WTC11 (cell line): Measurements from ENCODE around the gene PRKCSH. TPM values are rescaled to one million over a fixed set of nuclear protein-coding genes. Genes with fewer than 3 reads are reported as not detected.

Source experiments
- ATAC-seq: fragments of 200-7000 bp; cut with Tn5 transposase; 2 replicates; pipeline ENCODE4 v1.10.0; 2021; ENCODE audit warnings: mild to moderate bottlenecking, moderate library complexity
- CTCF ChIA-PET: fragments of 300-600 bp; sonication (Branson Sonifier 250); formaldehyde crosslinking; loops from one replicate; lab custom pipeline; 2021; ENCODE audit warnings: antibody characterized with exemption; lab: Charles Lee
- POLR2A ChIA-PET: fragments of 350-600 bp; sonication (Branson Sonifier 250); formaldehyde crosslinking; loops from one replicate; lab custom pipeline; 2021; ENCODE audit warnings: antibody characterized with exemption; lab: Charles Lee
- DNase-seq: peaks from one replicate; pipeline ENCODE4 v3.0.0; 2021; ENCODE audit warnings: low spot score
- H3K27ac Mint-ChIP-seq: 2 replicates; pipeline ENCODE4 v1.8.0; 2021; ENCODE audit warnings: mixed read lengths
- H3K27me3 Mint-ChIP-seq: 2 replicates; pipeline ENCODE4 v1.8.0; 2021; ENCODE audit warnings: low read depth, mild to moderate bottlenecking, moderate library complexity, mixed read lengths
- H3K36me3 Mint-ChIP-seq: 2 replicates; pipeline ENCODE4 v1.8.0; 2021; ENCODE audit warnings: mixed read lengths
- H3K4me1 Mint-ChIP-seq: 2 replicates; pipeline ENCODE4 v1.8.0; 2022; ENCODE audit warnings: mixed read lengths
- H3K4me3 Mint-ChIP-seq: 2 replicates; pipeline ENCODE4 v1.8.0; 2021; ENCODE audit warnings: mild to moderate bottlenecking, moderate library complexity, mixed read lengths
- H3K9me3 Mint-ChIP-seq: 2 replicates; pipeline ENCODE4 v1.8.0; 2021; ENCODE audit warnings: mixed read lengths
- ATF2 ChIP-seq: sonication (generic); formaldehyde crosslinking; IDR thresholded peaks from 2 replicates; pipeline ENCODE4 v1.8.1; 2022; ENCODE audit warnings: low read depth, missing genetic modification reagents, borderline replicate concordance
- CBFB ChIP-seq: sonication (generic); formaldehyde crosslinking; IDR thresholded peaks from 2 replicates; pipeline ENCODE4 v1.8.1; 2022; ENCODE audit warnings: mild to moderate bottlenecking, low read depth, missing genetic modification reagents
- CTCF ChIP-seq: fragments of 200-600 bp; IDR thresholded peaks from 2 replicates; pipeline ENCODE4 v1.8.0; 2022; ENCODE audit warnings: antibody characterized with exemption
- ERG ChIP-seq: fragments of 250-450 bp; sonication (Bioruptor Pico); IDR thresholded peaks from 2 replicates; pipeline ENCODE4 v1.8.0; 2021; ENCODE audit warnings: mild to moderate bottlenecking
- FOXJ3 ChIP-seq: sonication (generic); formaldehyde crosslinking; IDR thresholded peaks from 2 replicates; pipeline ENCODE4 v1.9.0; 2021; ENCODE audit warnings: missing genetic modification reagents, mild to moderate bottlenecking, borderline replicate concordance
- FOXK1 ChIP-seq: sonication (generic); formaldehyde crosslinking; IDR thresholded peaks from 2 replicates; pipeline ENCODE4 v1.8.0; 2022; ENCODE audit warnings: mild to moderate bottlenecking, moderate library complexity, missing genetic modification reagents
- FOXP1 ChIP-seq: sonication (generic); formaldehyde crosslinking; IDR thresholded peaks from 2 replicates; pipeline ENCODE4 v1.8.0; 2022; ENCODE audit warnings: missing genetic modification reagents, mild to moderate bottlenecking, moderate library complexity, borderline replicate concordance
- GABPB1 ChIP-seq: sonication (generic); formaldehyde crosslinking; IDR thresholded peaks from 2 replicates; pipeline ENCODE4 v1.8.1; 2023; ENCODE audit warnings: mild to moderate bottlenecking, missing genetic modification reagents
- JUN ChIP-seq: sonication (generic); formaldehyde crosslinking; IDR thresholded peaks from 2 replicates; pipeline ENCODE4 v1.8.0; 2023; ENCODE audit warnings: mild to moderate bottlenecking, missing genetic modification reagents
- MXD4 ChIP-seq: fragments of 250-450 bp; sonication (Bioruptor Pico); IDR thresholded peaks from 2 replicates; pipeline ENCODE4 v1.8.0; 2021; ENCODE audit warnings: mild to moderate bottlenecking, moderate library complexity, borderline replicate concordance
- MYBL2 ChIP-seq: sonication (generic); formaldehyde crosslinking; IDR thresholded peaks from 2 replicates; pipeline ENCODE4 v1.8.1; 2023; ENCODE audit warnings: mild to moderate bottlenecking, moderate library complexity, missing genetic modification reagents
- NFATC4 ChIP-seq: fragments of 250-450 bp; sonication (Bioruptor Pico); IDR thresholded peaks from 2 replicates; pipeline ENCODE4 v1.9.0; 2021; ENCODE audit warnings: mild to moderate bottlenecking
- RORB ChIP-seq: fragments of 250-450 bp; sonication (Bioruptor Pico); IDR thresholded peaks from 2 replicates; pipeline ENCODE4 v1.9.0; 2021; ENCODE audit warnings: mild to moderate bottlenecking
- SMAD3 ChIP-seq: sonication (generic); formaldehyde crosslinking; IDR thresholded peaks from 2 replicates; pipeline ENCODE4 v1.8.0; 2022; ENCODE audit warnings: missing genetic modification reagents, mild to moderate bottlenecking, borderline replicate concordance
- ZNF416 ChIP-seq: fragments of 250-450 bp; sonication (Bioruptor Pico); IDR thresholded peaks from 2 replicates; pipeline ENCODE4 v1.9.0; 2021; ENCODE audit warnings: mild to moderate bottlenecking, inconsistent platforms
- ZSCAN18 ChIP-seq: fragments of 250-450 bp; sonication (Bioruptor Pico); IDR thresholded peaks from 2 replicates; pipeline ENCODE4 v2.1.2; 2022; ENCODE audit warnings: mild to moderate bottlenecking, moderate library complexity
- total RNA-seq: library from RNA; stranded (reverse); gene quantifications from 3 replicates; pipeline ENCODE4 v1.2.3, GENCODE V29; 2021
- TF ChIP-seq, protein P1 (sequence below): sonication (generic); formaldehyde crosslinking; IDR thresholded peaks from 2 replicates; pipeline ENCODE4 v1.8.1; 2023; ENCODE audit warnings: mild to moderate bottlenecking, missing genetic modification reagents
- TF ChIP-seq, protein P2 (sequence below): sonication (generic); formaldehyde crosslinking; IDR thresholded peaks from 2 replicates; pipeline ENCODE4 v1.8.1; 2022; ENCODE audit warnings: mild to moderate bottlenecking, moderate library complexity, missing genetic modification reagents
- TF ChIP-seq, protein P3 (sequence below): sonication (generic); formaldehyde crosslinking; IDR thresholded peaks from 2 replicates; pipeline ENCODE4 v1.8.1; 2022; ENCODE audit warnings: mild to moderate bottlenecking, missing genetic modification reagents, moderate library complexity, borderline replicate concordance

Gene PRKCSH
- total RNA-seq, 1 experiment from 2014 or later = 396 TPM

GRCh38 chr19:11464333-11465265 is 29.2 kb downstream of the PRKCSH start:
- no peak overlapping the region for H3K27ac Mint-ChIP-seq
- ATAC-seq (no peak), DNase-seq (no peak)
- H3K27me3 Mint-ChIP-seq = no peaks in the 10 kb centered on the region
- H3K36me3 Mint-ChIP-seq = no peaks in the 10 kb centered on the region
- TF ChIP-seq, protein P1, sequence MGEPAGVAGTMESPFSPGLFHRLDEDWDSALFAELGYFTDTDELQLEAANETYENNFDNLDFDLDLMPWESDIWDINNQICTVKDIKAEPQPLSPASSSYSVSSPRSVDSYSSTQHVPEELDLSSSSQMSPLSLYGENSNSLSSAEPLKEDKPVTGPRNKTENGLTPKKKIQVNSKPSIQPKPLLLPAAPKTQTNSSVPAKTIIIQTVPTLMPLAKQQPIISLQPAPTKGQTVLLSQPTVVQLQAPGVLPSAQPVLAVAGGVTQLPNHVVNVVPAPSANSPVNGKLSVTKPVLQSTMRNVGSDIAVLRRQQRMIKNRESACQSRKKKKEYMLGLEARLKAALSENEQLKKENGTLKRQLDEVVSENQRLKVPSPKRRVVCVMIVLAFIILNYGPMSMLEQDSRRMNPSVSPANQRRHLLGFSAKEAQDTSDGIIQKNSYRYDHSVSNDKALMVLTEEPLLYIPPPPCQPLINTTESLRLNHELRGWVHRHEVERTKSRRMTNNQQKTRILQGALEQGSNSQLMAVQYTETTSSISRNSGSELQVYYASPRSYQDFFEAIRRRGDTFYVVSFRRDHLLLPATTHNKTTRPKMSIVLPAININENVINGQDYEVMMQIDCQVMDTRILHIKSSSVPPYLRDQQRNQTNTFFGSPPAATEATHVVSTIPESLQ (CRISPR knock-in tag) = no peak
- TF ChIP-seq NFATC4 (CRISPR knock-in tag) = no peak
- no peak for TF ChIP-seq SMAD3
- TF ChIP-seq, protein P2, sequence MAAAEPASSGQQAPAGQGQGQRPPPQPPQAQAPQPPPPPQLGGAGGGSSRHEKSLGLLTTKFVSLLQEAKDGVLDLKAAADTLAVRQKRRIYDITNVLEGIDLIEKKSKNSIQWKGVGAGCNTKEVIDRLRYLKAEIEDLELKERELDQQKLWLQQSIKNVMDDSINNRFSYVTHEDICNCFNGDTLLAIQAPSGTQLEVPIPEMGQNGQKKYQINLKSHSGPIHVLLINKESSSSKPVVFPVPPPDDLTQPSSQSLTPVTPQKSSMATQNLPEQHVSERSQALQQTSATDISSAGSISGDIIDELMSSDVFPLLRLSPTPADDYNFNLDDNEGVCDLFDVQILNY = no peak
- no peak for TF ChIP-seq ERG (CRISPR knock-in tag)
- TF ChIP-seq, protein P3, sequence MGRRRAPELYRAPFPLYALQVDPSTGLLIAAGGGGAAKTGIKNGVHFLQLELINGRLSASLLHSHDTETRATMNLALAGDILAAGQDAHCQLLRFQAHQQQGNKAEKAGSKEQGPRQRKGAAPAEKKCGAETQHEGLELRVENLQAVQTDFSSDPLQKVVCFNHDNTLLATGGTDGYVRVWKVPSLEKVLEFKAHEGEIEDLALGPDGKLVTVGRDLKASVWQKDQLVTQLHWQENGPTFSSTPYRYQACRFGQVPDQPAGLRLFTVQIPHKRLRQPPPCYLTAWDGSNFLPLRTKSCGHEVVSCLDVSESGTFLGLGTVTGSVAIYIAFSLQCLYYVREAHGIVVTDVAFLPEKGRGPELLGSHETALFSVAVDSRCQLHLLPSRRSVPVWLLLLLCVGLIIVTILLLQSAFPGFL = no peak
- no peak for TF ChIP-seq FOXP1 (CRISPR knock-in tag)
- no peak for TF ChIP-seq JUN (CRISPR knock-in tag)
- TF ChIP-seq CBFB = no peak
- no peak for TF ChIP-seq MXD4 (CRISPR knock-in tag)
- TF ChIP-seq FOXK1 (CRISPR knock-in tag) = no peak
- TF ChIP-seq CTCF = no peak
- TF ChIP-seq GABPB1 = no peak
- no peak for TF ChIP-seq ATF2
- TF ChIP-seq ZNF416 = no peak
- no peak for TF ChIP-seq ZSCAN18 (CRISPR knock-in tag)
- no peak for TF ChIP-seq FOXJ3
- TF ChIP-seq MYBL2 (CRISPR knock-in tag) = no peak
- TF ChIP-seq RORB = no peak
- H3K9me3 Mint-ChIP-seq = no peaks in the 10 kb centered on the region
- ChIA-PET POLR2A (no interaction called here), CTCF (interaction anchor here (0.6 kb wide), 2 partner anchors 171 to 1328 kb away, joined by 3 read pairs; no protein-coding TSS in a partner anchor)
- H3K4me3 Mint-ChIP-seq = no peak overlapping the region
- H3K4me1 Mint-ChIP-seq = peaks cover 12% of the 10 kb centered on the region; the same call in 1 of the 2 replicates
